SU-DHL-6 (cell line): ENCODE data around the gene RPTOR.

Experiments
- H2AFZ ChIP-seq: fragments of 200-600 bp; sonication (generic); 2 replicates; pipeline ENCODE4 v1.6.1; 2014; ENCODE audit warnings: low read depth, mild to moderate bottlenecking, moderate library complexity, mixed read lengths, antibody characterized with exemption, low read length; ENCODE audit not compliant: severe bottlenecking
- H3F3A ChIP-seq: fragments of 200-600 bp; shearing (Covaris generic); 2 replicates; pipeline ENCODE4 v1.6.0; 2016; ENCODE audit warnings: antibody characterized with exemption, mild to moderate bottlenecking; ENCODE audit not compliant: insufficient read depth
- H3K27ac ChIP-seq: fragments of 200-600 bp; sonication (generic); 2 replicates; pipeline ENCODE4 v1.5.1; 2016; ENCODE audit warnings: low read depth, mild to moderate bottlenecking, low read length, moderate library complexity, mixed read lengths
- H3K27me3 ChIP-seq: fragments of 200-600 bp; sonication (generic), shearing (Covaris generic); 2 replicates; pipeline ENCODE4 v1.6.0; 2014; ENCODE audit warnings: mild to moderate bottlenecking, low read length
- H3K36me3 ChIP-seq: fragments of 200-600 bp; sonication (generic); 2 replicates; pipeline ENCODE4 v1.6.1; 2014; ENCODE audit warnings: mild to moderate bottlenecking, low read length, mixed read lengths
- H3K4me2 ChIP-seq: fragments of 300-600, 200-600 bp; shearing (Covaris generic), sonication (generic); 2 replicates; pipeline ENCODE4 v1.6.0; 2014; ENCODE audit warnings: low read length, low read depth, mild to moderate bottlenecking; ENCODE audit not compliant: poor library complexity, severe bottlenecking
- H3K4me3 ChIP-seq: fragments of 200-600 bp; sonication (generic); 2 replicates; pipeline ENCODE4 v1.5.1; 2014; ENCODE audit warnings: antibody characterized with exemption, low read length, mild to moderate bottlenecking, mixed read lengths; ENCODE audit not compliant: insufficient read depth, poor library complexity, severe bottlenecking
- H3K79me2 ChIP-seq: fragments of 200-600 bp; sonication (generic); 2 replicates; pipeline ENCODE4 v1.6.1; 2014; ENCODE audit warnings: mild to moderate bottlenecking, low read length, moderate library complexity; ENCODE audit not compliant: insufficient read depth
- H3K9ac ChIP-seq: fragments of 200-600 bp; sonication (generic); 2 replicates; pipeline ENCODE4 v1.7.0; 2014; ENCODE audit warnings: mild to moderate bottlenecking, low read length
- H3K9me2 ChIP-seq: fragments of 200-600 bp; sonication (generic); replicated peaks from 2 replicates; pipeline ENCODE4 v1.6.1; 2014; ENCODE audit warnings: low read length; ENCODE audit not compliant: insufficient read depth
- H3K9me3 ChIP-seq: fragments of 200-600 bp; sonication (generic); 2 replicates; pipeline ENCODE4 v1.6.1; 2014; ENCODE audit warnings: low read length, mixed read lengths; ENCODE audit not compliant: insufficient read depth
- H4K20me1 ChIP-seq: fragments of 200-600 bp; sonication (generic); 2 replicates; pipeline ENCODE4 v1.6.1; 2014; ENCODE audit warnings: low read depth, mild to moderate bottlenecking, antibody characterized with exemption, low read length, moderate library complexity, mixed read lengths
- CTCF ChIP-seq: fragments of 200-600 bp; sonication (generic); IDR thresholded peaks from one replicate; pipeline ENCODE4 v1.5.1; 2017; ENCODE audit warnings: antibody characterized with exemption, mild to moderate bottlenecking, low read length, moderate library complexity; ENCODE audit not compliant: insufficient read depth, poor library complexity, severe bottlenecking
- EZH2phosphoT487 ChIP-seq: fragments of 200-600 bp; sonication (generic), shearing (Covaris generic); conservative IDR thresholded peaks from 2 replicates; pipeline ENCODE4 v1.6.1; 2018; ENCODE audit warnings: mild to moderate bottlenecking, antibody characterized with exemption, low read length, moderate library complexity, mixed read lengths

RPTOR gene

DNA sequence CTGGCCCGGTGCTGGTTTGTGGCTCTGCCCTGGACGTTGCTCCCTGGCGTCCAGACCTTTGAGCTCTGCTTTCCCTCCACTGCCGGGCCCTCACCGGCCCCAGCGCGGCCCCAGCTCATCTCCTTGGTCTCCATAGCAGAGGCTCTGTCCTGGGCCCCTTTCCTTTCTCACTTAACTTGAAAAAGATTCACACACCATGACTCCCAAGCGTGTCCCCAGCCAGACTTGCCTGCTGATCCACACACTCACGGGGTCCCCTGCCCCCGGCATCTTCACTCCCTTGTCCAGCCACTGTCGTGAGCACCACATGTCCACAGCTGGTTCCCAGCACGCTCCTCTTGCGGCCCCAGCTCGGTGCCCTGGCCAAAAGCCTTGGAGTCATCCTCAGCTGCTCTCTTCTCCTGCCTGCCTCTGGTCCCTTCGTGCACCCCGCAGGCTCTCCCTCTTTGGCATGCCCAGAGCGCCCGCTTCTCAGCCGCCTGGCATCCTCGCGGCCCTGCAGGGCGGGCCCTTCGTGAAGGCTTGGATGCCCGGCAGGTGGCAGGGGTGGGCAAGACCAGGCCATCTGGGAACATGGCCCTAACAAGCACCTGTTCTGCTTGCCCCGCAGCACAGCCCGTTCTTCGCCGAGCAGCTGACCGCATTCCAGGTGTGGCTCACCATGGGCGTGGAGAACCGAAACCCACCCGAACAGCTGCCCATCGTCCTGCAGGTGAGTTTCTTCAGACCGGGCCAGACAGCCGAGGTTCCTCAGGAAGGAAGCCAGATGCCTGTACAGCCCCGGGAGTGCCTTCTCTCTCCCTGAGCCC, 301.4 kb downstream of the RPTOR start:
- Histone ChIP-seq H3K9ac (no peak overlapping the region), H3K9me3 (no peaks in the 10 kb centered on the region), H2AFZ (no peak overlapping the region), H3K4me2 (no peak overlapping the region), H4K20me1 (no peaks in the 10 kb centered on the region), H3K9me2 (no peaks in the 10 kb centered on the region), H3K27ac (no peak overlapping the region), H3F3A (no peaks in the 10 kb centered on the region), H3K27me3 (no peaks in the 10 kb centered on the region), H3K4me3 (no peak overlapping the region), H3K36me3 (no peaks in the 10 kb centered on the region), H3K79me2 (no peaks in the 10 kb centered on the region)
- TF ChIP-seq CTCF (peak; percentile 50), EZH2phosphoT487 (no peak)

- Histone ChIP-seq H3K27ac (no peak overlapping the region), H4K20me1 (no peaks in the 10 kb centered on the region), H2AFZ (no peak overlapping the region), H3K9ac (no peak overlapping the region), H3K4me2 (no peak overlapping the region), H3K27me3 (no peaks in the 10 kb centered on the region), H3F3A (no peaks in the 10 kb centered on the region), H3K79me2 (no peaks in the 10 kb centered on the region), H3K4me3 (no peak overlapping the region), H3K36me3 (no peaks in the 10 kb centered on the region), H3K9me3 (no peaks in the 10 kb centered on the region), H3K9me2 (no peaks in the 10 kb centered on the region)
- no peak for TF ChIP-seq CTCF
- no peak for TF ChIP-seq EZH2phosphoT487
Observed at GRCh38 chr17:80846932-80847331, 302.3 kb downstream of the RPTOR start.

DNA sequence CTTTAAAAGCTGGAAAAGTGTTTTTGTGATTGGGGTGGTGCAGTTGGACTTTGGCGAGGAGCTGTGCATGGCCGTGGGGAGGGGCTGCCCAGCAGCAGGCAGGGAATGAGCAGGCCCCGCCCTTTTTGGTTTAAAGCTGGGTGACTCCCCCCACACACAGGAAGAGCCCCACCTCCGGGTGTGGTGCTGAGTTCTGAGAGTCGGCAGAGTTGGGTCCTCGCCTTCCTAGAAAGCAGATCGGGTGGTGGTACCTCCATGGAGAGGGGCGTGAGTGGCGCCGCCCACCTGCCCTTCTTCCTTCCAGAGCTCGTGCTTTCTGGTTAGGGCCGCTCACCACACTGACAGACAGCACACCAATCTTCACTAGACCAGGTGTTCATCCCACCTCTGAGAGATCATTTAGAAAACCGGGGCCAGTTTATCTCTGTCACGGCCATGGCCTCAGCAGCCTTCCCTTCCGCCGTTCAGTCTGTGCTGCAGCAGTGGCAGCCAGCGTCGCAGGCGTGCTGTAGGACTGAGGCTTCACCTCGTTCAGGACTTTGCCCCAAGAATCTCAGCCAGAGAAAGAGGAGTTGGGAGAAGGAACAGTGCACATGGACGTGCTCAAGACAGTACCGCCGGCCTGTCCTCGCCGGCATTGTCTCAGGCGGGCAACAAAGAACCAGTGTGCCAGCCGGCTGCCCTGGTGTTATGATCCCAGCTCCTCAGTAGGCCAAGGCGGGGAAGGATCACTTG, 303.0 kb downstream of the RPTOR start:
- Histone ChIP-seq H3K9ac (no peak overlapping the region), H3K9me3 (no peaks in the 10 kb centered on the region)

More for the DNA sequence above, 303.0 kb downstream of the RPTOR start:
- Histone ChIP-seq H3K9me2 (no peaks in the 10 kb centered on the region), H3K36me3 (no peaks in the 10 kb centered on the region), H3K4me2 (no peak overlapping the region), H3K27ac (no peak overlapping the region), H4K20me1 (no peaks in the 10 kb centered on the region), H3K79me2 (no peaks in the 10 kb centered on the region), H2AFZ (no peak overlapping the region), H3K27me3 (no peaks in the 10 kb centered on the region), H3K4me3 (no peak overlapping the region), H3F3A (no peaks in the 10 kb centered on the region)
- TF ChIP-seq EZH2phosphoT487 (no peak), CTCF (no peak)
